ENCODE results near the gene NCCRP1.

The NCCRP1 gene

DNA sequence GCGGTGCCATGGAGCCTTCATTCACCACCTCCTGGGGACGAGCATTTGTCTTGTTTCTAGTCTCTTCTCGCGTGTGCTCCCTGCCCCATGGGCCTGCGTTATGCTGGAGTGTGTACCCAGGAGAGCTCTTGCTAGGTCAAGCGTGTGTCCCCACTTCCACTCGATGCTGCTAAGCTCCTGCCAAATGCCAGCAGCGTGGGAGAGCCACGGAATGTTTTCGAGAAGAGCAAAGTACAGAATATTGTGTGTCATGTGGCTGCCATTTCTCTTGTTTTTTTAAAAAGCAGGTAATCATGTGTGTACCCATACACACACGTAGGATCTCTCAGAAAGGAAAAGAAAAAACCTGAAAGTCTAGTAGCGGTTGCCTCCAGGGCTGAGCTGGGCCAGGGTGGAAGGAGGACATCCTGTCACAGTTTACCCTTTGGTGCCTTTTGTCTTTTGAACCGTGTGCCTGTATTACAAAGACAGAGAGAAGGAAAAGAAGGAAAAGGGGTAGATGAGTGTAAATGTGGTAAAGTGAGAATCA, 42.6 kb upstream of the NCCRP1 start:
- no peak overlapping the region for H3K4me3 ChIP-seq (ENCODE audit: low read depth, low read length)
- TF ChIP-seq, protein P1, sequence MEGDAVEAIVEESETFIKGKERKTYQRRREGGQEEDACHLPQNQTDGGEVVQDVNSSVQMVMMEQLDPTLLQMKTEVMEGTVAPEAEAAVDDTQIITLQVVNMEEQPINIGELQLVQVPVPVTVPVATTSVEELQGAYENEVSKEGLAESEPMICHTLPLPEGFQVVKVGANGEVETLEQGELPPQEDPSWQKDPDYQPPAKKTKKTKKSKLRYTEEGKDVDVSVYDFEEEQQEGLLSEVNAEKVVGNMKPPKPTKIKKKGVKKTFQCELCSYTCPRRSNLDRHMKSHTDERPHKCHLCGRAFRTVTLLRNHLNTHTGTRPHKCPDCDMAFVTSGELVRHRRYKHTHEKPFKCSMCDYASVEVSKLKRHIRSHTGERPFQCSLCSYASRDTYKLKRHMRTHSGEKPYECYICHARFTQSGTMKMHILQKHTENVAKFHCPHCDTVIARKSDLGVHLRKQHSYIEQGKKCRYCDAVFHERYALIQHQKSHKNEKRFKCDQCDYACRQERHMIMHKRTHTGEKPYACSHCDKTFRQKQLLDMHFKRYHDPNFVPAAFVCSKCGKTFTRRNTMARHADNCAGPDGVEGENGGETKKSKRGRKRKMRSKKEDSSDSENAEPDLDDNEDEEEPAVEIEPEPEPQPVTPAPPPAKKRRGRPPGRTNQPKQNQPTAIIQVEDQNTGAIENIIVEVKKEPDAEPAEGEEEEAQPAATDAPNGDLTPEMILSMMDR (IDR thresholded peaks at IDR 0.05; ENCODE audit: low read depth, low read length), result no peak

DNA sequence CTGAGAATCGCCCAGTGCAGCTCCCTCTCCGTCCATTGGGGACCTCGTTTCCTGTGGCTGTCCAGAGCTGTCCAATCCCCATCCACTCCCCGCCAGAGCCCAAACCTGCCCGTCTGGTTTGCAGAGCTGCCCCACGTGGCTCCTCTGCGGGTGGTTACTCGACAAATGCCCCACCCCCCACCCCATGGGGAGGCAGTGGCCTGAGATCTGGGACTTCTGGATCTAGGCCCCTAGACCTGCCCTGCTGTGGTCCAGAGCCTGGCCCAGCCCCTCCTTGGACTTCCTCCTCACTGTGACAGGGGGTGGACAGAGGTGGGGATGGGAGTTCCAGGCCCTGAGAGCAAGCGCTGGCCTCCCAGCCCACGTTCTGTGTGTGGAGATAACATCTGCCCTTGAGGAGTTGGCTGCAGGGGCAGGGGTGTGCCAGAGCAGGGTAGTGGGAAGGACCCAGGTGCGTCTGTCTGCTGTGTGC, 42.1 kb upstream of the NCCRP1 start:
- H3K4me3 ChIP-seq (ENCODE audit: low read depth, low read length), result no peak overlapping the region
- TF ChIP-seq, protein P1 (IDR thresholded peaks at IDR 0.05; ENCODE audit: low read depth, low read length), result no peak

DNA sequence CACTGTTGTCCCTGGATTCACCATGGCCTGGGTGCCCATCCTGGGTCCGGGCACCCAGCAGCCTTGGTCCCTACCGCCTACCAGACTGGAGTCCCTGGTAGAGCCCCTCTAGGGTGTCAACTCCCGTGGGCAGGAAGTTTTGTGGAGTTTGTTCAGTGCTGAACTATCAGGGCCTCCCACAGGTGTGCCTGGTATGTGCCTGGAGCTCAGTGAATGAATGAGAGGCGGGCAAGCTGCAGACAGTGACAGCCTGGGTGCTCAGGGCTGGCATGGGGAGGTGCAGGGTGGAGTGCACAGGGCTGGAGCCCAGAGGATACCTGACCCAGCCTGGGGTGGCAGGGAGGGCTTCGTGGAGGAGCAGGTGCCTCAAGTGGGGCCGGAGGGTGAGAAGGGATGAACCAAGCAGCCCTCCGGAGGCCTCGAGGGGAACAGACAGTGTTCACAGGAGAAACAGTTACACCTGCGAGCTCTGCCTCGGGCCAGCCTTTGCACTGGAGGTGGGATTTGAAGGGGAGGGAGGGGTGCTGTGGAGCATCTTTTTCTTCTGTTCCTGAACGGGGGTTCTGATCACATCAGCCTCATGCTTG, 41.6 kb upstream of the NCCRP1 start:
- no peak overlapping the region for H3K4me3 ChIP-seq (ENCODE audit: low read depth, low read length)
- TF ChIP-seq, protein P1 (IDR thresholded peaks at IDR 0.05; ENCODE audit: low read depth, low read length), result no peak

DNA sequence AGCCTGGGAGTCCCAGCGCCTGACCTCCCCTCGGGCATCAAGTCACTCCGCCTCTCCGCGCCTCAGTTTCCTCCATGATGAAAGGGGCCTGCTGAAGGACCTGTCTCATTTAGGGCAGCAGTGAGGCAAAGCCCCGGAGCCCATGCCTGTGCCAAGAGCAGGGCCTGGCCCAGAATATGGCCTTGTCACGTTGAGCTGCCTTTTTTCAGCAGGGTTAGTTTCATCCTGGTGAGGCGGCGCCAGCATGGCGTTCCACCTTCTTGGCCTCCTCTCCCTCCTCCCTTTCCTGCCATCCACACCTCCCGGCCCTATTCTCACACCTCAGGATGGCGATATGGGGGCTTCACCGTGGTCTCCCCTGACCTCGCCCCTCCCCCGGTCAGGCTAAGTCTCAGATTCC, 41.0 kb upstream of the NCCRP1 start:
- H3K4me3 ChIP-seq (ENCODE audit: low read depth, low read length), result no peak overlapping the region
- TF ChIP-seq, protein P1 (IDR thresholded peaks at IDR 0.05; ENCODE audit: low read depth, low read length), result no peak

- TF ChIP-seq, protein P1 (IDR thresholded peaks at IDR 0.05; ENCODE audit: low read depth, low read length), result no peak
- no peak overlapping the region for H3K4me3 ChIP-seq (ENCODE audit: low read depth, low read length)
Observed at GRCh38 chr19:39156326-39157230, 40.2 kb upstream of the NCCRP1 start.

- no peak overlapping the region for H3K4me3 ChIP-seq (ENCODE audit: low read depth, low read length)
- TF ChIP-seq, protein P1 (IDR thresholded peaks at IDR 0.05; ENCODE audit: low read depth, low read length), result no peak
Observed at GRCh38 chr19:39157275-39157996, 39.3 kb upstream of the NCCRP1 start.
